ENCODE results near the gene PKP1. TPM values are rescaled to one million over a fixed set of nuclear protein-coding genes. Genes with fewer than 3 reads are reported as not detected.

The PKP1 gene
- total and polyA plus RNA-seq, 8 donors = 0.17 to 2.8 (median 0.20) TPM

- Histone ChIP-seq H3K27ac (no peak overlapping the region), H3K4me3 (no peak overlapping the region), H3K4me1 (no peaks in the 10 kb centered on the region), H3K9me3 (no peaks in the 10 kb centered on the region), H3K27me3 (peaks cover 0 to 6% of the 10 kb centered on the region in 2 donors), H3K36me3 (no peaks in the 10 kb centered on the region)
- intact Hi-C loops (cut with DNase I) = no loop called here
- no peak for DNase-seq
- ATAC-seq = no peak
- no peak for TF ChIP-seq CTCF (IDR thresholded peaks at IDR 0.05)
Observed at GRCh38 chr1:201294876-201295275, 11.6 kb downstream of the PKP1 start.

- Histone ChIP-seq H3K9me3 (no peaks in the 10 kb centered on the region), H3K36me3 (no peaks in the 10 kb centered on the region), H3K4me1 (no peaks in the 10 kb centered on the region), H3K4me3 (no peak overlapping the region), H3K27me3 (peaks cover 0 to 6% of the 10 kb centered on the region in 2 donors), H3K27ac (no peak overlapping the region)
- no peak for ATAC-seq
- intact Hi-C loops (cut with DNase I) = no loop called here
- no peak for TF ChIP-seq CTCF (IDR thresholded peaks at IDR 0.05)
- no peak for DNase-seq
Observed at GRCh38 chr1:201295346-201295745, 12.0 kb downstream of the PKP1 start.

GRCh38 chr1:201295861-201296260 is 12.6 kb downstream of the PKP1 start:
- ATAC-seq (peak; percentile 58), DNase-seq (no peak)
- Histone ChIP-seq H3K27ac (no peak overlapping the region), H3K4me1 (no peaks in the 10 kb centered on the region), H3K9me3 (no peaks in the 10 kb centered on the region), H3K27me3 (peaks cover 0 to 6% of the 10 kb centered on the region in 2 donors), H3K4me3 (no peak overlapping the region), H3K36me3 (no peaks in the 10 kb centered on the region)
- intact Hi-C loops (cut with DNase I) = no loop called here
- TF ChIP-seq CTCF (IDR thresholded peaks at IDR 0.05) = no peak

GRCh38 chr1:201296352-201296751 is 13.0 kb downstream of the PKP1 start:
- ATAC-seq = no peak
- intact Hi-C loops (cut with DNase I) = no loop called here
- Histone ChIP-seq H3K4me3 (no peak overlapping the region), H3K9me3 (no peaks in the 10 kb centered on the region), H3K27me3 (peaks cover 0 to 6% of the 10 kb centered on the region in 2 donors), H3K4me1 (no peaks in the 10 kb centered on the region), H3K27ac (no peak overlapping the region), H3K36me3 (no peaks in the 10 kb centered on the region)
- TF ChIP-seq CTCF (IDR thresholded peaks at IDR 0.05) = no peak
- DNase-seq = no peak

- H3K4me1 ChIP-seq = no peaks in the 10 kb centered on the region
- no peaks in the 10 kb centered on the region for H3K9me3 ChIP-seq
- no peak for DNase-seq
- no peak for ATAC-seq
- H3K4me3 ChIP-seq = no peak overlapping the region
- intact Hi-C loops (cut with DNase I) = no loop called here
- TF ChIP-seq CTCF (IDR thresholded peaks at IDR 0.05) = no peak
- no peak overlapping the region for H3K27ac ChIP-seq
- H3K36me3 ChIP-seq = no peaks in the 10 kb centered on the region
- H3K27me3 ChIP-seq = peaks cover 0 to 6% of the 10 kb centered on the region in 2 donors
Observed at GRCh38 chr1:201298396-201299381, 15.4 kb downstream of the PKP1 start.

Data from left lung (tissue), 10 donors.